BLaER1 (cell line): ENCODE data around the gene FCHSD2.

Experiments used
- H3K27ac ChIP-seq: shearing (Covaris generic); formaldehyde crosslinking; 2 replicates; pipeline ENCODE4 v1.8.1; 2022
- H3K27me3 ChIP-seq: shearing (Covaris generic); formaldehyde crosslinking; 2 replicates; pipeline ENCODE4 v1.8.1; 2022
- H3K36me3 ChIP-seq: shearing (Covaris generic); formaldehyde crosslinking; 2 replicates; pipeline ENCODE4 v1.8.1; 2022
- H3K4me1 ChIP-seq: shearing (Covaris generic); formaldehyde crosslinking; 2 replicates; pipeline ENCODE4 v1.8.1; 2022
- H3K4me2 ChIP-seq: shearing (Covaris generic); formaldehyde crosslinking; 2 replicates; pipeline ENCODE4 v1.8.1; 2022
- H3K4me3 ChIP-seq: shearing (Covaris generic); formaldehyde crosslinking; 2 replicates; pipeline ENCODE4 v1.8.1; 2022
- H3K9ac ChIP-seq: shearing (Covaris generic); formaldehyde crosslinking; 2 replicates; pipeline ENCODE4 v1.8.1; 2022
- H3K9me3 ChIP-seq: shearing (Covaris generic); formaldehyde crosslinking; 2 replicates; pipeline ENCODE4 v1.8.1; 2022
- H4K20me1 ChIP-seq: shearing (Covaris generic); formaldehyde crosslinking; 2 replicates; pipeline ENCODE4 v1.8.1; 2022
- Cebpa-rat ChIP-seq: shearing (Covaris generic); IDR thresholded peaks from 2 replicates; pipeline ENCODE4 v1.8.1; 2022

The FCHSD2 gene

DNA sequence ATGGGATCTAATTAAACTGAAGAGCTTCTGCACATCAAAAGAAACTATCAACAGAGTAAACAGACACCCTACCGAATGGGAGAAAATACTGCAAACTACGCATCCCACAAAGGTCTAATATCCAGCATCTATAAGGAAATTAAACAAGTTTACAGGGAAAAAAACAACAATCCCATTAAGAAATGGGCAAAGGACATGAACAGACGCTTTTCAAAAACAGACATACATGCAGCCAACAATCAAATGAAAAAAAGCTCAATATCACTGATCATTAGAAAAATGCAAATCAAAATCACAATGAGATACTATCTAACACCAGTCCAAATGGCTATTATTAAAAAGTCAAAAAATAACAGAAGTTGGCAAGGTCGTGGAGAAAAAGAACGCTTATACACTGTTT is 117.5 kb downstream of the FCHSD2 start:
- H3K9me3 ChIP-seq: peaks cover 74% of the 10 kb centered on the region
- H3K4me3 ChIP-seq: no peak overlapping the region
- no peaks in the 10 kb centered on the region for H3K4me1 ChIP-seq
- H3K4me2 ChIP-seq: no peak overlapping the region
- H3K27me3 ChIP-seq: no peaks in the 10 kb centered on the region
- TF ChIP-seq Cebpa-rat: no peak
- H4K20me1 ChIP-seq: peaks cover 20% of the 10 kb centered on the region; the same call in 1 of the 2 replicates
- H3K36me3 ChIP-seq: peaks cover 56% of the 10 kb centered on the region
- no peak overlapping the region for H3K9ac ChIP-seq
- no peak overlapping the region for H3K27ac ChIP-seq

DNA sequence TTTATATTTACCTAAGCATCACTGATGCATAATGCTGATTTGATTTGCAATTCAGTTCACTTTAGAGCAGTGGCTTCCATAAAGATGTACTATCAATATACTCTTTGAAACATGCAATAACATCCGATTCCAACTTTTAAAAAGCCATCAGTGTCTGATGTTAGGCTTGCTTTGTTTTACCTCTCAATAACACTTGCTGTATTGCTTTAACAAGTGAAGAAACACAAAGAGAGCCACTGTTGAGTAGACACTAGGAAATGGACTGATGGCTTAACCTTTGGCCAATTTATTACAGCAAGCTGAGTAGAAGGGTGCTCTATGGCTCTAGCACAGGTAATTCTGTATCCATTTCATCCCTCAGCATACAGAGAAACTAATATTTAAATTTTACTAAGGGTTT is 122.1 kb downstream of the FCHSD2 start:
- Histone ChIP-seq H4K20me1 (peaks cover 37% of the 10 kb centered on the region; the same call in 1 of the 2 replicates), H3K4me1 (no peaks in the 10 kb centered on the region), H3K27ac (no peak overlapping the region), H3K4me3 (no peak overlapping the region), H3K36me3 (peaks cover 20% of the 10 kb centered on the region), H3K27me3 (no peaks in the 10 kb centered on the region), H3K4me2 (no peak overlapping the region), H3K9me3 (peaks cover 29% of the 10 kb centered on the region), H3K9ac (no peak overlapping the region)
- no peak for TF ChIP-seq Cebpa-rat

DNA sequence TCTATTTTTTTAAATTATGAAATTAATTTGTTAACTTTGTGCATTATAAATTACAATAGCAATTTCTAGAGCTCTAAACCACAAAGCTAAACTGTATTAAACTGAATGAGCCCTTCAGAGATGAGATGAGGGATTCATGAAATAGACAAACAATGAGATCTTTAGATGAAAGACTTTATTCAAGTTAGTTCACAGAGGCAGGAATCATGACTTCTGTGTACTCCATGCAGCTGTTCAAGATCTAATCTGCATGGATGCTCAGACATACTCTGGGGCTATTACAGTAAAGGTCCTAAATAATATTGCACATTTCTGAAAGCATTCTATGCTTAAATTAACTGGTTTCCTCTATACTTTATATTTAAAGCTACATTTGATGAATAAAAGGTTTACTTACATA is 122.7 kb downstream of the FCHSD2 start:
- Histone ChIP-seq H4K20me1 (peaks cover 37% of the 10 kb centered on the region; the same call in 1 of the 2 replicates), H3K4me2 (no peak overlapping the region), H3K9ac (no peak overlapping the region), H3K4me1 (no peaks in the 10 kb centered on the region), H3K27ac (no peak overlapping the region), H3K27me3 (no peaks in the 10 kb centered on the region), H3K9me3 (peaks cover 24% of the 10 kb centered on the region), H3K36me3 (peaks cover 22% of the 10 kb centered on the region), H3K4me3 (no peak overlapping the region)
- TF ChIP-seq Cebpa-rat: no peak

DNA sequence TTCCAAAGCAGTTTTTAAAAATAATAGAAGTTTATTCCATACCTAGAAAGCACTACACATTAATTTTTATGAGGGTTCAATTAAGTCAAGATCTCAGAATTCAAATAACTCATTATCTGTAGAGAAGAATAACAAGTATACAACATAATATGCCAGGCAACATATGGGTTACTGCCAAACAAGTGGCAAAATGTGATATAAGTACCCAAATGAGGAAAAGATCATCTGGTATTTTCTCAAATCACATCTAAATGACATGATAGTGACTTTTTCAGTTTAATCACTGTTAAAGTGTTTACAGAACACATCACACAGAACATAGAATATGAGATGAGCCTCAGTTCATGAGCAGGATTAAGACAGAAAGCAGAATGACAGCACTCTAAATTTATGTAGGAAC is 123.3 kb downstream of the FCHSD2 start:
- Histone ChIP-seq H3K9me3 (peaks cover 18% of the 10 kb centered on the region), H3K27me3 (no peaks in the 10 kb centered on the region), H3K4me3 (no peak overlapping the region), H4K20me1 (peaks cover 37% of the 10 kb centered on the region; the same call in 1 of the 2 replicates), H3K27ac (no peak overlapping the region), H3K36me3 (peaks cover 22% of the 10 kb centered on the region), H3K9ac (no peak overlapping the region), H3K4me2 (no peak overlapping the region), H3K4me1 (no peaks in the 10 kb centered on the region)
- TF ChIP-seq Cebpa-rat: no peak

DNA sequence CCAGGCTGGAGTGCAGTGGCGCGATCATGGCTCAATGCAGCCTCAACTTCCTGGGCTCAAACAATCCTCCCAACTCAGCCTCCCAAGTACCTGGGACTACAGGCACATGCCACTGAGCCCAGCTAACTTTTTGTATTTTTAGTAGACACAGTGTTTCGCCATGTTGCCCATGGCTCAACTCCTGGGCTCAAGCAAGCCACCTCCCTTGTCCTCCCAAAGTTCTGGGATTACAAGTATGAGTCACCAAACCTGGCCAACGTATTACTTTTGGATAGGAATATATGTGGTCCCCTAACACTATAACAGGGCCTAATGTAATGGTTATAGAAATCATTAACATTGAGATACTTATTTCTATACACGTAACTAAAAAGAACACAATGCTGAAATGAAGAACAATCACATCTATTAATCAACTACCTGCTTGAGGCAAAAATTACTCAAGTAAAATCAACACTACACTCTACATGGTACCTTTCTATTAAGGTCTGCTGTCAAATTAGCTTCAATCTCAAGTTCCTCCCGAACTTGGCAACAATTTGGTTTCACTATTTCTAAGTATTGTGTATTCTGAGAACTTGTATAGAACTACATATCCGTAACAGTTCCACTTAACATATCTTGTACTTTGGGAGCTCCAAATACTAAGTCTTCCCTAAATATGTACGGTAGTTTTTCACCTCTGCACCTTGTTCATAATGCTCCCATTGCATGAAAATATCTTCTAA is 124.9 kb downstream of the FCHSD2 start:
- Histone ChIP-seq H4K20me1 (peaks cover 37% of the 10 kb centered on the region; the same call in 1 of the 2 replicates), H3K9me3 (peaks cover 11% of the 10 kb centered on the region), H3K4me2 (no peak overlapping the region), H3K4me1 (no peaks in the 10 kb centered on the region), H3K9ac (no peak overlapping the region), H3K4me3 (no peak overlapping the region), H3K27ac (no peak overlapping the region), H3K27me3 (no peaks in the 10 kb centered on the region), H3K36me3 (peaks cover 36% of the 10 kb centered on the region)
- no peak for TF ChIP-seq Cebpa-rat

DNA sequence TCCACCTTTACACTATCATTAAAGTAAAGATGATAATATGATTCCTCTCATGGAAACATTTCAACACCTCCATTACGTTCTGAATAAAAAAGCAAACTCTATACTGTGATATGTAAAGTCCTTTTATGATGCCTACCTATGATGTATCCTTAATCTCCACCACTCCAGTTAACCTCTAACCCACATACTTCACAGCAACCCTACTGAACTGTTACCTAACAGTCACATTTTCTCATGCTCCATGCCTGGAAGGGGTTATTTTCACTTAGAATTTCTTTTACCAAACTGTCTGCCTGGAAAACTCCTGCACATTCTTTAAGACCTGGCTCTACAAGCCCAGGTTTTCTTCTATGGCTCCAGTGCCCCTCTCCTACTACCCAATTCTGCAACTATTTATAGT is 129.1 kb downstream of the FCHSD2 start:
- Histone ChIP-seq H3K9me3 (peaks cover 32% of the 10 kb centered on the region), H3K27ac (no peak overlapping the region), H3K27me3 (no peaks in the 10 kb centered on the region), H4K20me1 (peaks cover 13% of the 10 kb centered on the region; the same call in 1 of the 2 replicates), H3K36me3 (peaks cover 69% of the 10 kb centered on the region), H3K4me1 (no peaks in the 10 kb centered on the region), H3K4me3 (no peak overlapping the region), H3K4me2 (no peak overlapping the region), H3K9ac (no peak overlapping the region)
- TF ChIP-seq Cebpa-rat: no peak

DNA sequence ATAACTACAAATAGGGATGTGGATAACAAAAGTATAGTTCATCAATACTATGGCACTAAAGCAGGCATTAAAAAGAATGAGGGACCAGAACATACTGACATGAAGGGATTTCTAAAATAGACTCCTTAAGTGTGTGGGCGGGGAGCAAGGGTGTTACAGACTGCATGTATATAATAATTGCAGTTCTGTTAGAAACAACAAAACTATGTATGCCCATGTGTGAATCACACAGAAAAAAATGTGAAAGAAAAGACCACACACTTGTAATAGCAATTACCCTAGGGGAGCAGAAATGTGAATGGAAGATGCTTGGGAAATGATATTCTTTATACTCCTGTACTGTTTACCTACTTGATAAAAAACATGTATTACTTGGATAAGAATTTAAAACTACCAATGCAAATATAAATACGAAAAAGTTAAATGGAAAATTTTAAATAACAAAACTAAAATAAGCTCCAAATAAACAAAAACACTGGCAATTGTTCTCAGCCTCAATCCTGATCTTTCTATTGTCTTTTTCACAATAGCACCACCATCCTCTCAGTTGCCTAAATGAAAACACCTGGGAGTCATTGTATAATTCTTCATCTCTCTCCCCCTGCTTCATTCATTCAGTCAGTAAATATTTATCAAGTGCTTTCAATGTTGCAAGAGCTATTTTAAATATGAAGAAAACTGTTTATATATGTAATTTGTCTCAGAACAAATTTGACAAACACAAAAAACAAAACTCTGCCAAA is 129.8 kb downstream of the FCHSD2 start:
- TF ChIP-seq Cebpa-rat: no peak
- Histone ChIP-seq H3K36me3 (peaks cover 76% of the 10 kb centered on the region), H3K27me3 (no peaks in the 10 kb centered on the region), H3K9ac (no peak overlapping the region), H4K20me1 (peaks cover 12% of the 10 kb centered on the region; the same call in 1 of the 2 replicates), H3K4me2 (no peak overlapping the region), H3K27ac (no peak overlapping the region), H3K9me3 (peaks cover 32% of the 10 kb centered on the region), H3K4me3 (no peak overlapping the region), H3K4me1 (no peaks in the 10 kb centered on the region)

DNA sequence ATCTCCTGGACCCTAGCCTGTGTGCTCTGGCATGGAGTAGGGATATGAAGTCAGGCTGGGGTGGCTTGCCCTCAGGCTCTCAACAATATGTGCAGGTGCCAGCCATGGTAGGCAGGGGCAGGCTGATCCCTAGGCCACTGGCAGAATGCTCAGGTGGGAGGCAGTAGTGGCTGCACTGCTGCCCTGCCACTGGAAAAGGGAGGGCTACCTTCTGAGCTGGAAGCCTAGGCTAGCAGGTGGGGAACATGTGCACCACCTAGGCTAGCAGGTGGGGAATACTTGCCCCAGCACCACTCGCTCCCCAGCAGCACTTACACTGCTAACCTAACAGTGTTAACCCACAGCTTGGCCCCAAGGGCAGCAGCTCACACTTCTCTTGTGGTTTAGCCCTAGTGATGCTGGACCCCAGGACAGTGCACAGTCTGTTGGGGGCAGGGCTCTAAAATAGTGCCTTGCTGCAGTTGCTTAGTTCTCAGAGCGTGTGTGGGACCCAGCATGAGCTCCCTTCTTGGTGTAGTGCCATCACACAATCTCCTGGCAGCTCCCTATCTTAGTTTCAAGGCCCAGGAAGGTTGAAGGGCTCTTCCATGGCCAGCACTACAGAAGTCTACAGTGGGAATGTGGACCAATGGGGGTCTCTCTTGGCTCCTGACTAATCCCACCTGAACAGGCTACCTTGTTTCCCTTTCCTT is 130.8 kb downstream of the FCHSD2 start:
- no peaks in the 10 kb centered on the region for H3K27me3 ChIP-seq
- no peak overlapping the region for H3K4me2 ChIP-seq
- H3K36me3 ChIP-seq: peaks cover 83% of the 10 kb centered on the region

DNA sequence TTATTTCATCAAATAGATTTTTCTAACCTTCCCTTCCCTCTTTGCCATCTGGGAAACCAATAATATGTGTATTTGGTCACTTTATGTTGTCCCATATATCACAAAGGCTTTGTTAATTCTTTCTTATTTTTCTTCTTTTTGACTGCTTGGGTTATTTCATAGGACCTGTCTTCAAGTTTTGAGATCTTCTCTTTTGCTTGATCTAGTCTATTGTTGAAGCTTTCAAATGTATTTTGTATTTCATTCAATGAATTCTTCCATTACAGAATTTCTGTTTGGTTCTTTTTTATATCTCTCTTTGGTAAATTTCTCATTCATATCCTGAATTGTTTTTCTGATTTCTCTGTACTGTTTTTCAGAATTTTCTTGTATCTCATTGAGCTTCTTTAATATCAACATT is 132.1 kb downstream of the FCHSD2 start:
- peaks cover 87% of the 10 kb centered on the region for H3K36me3 ChIP-seq
- H4K20me1 ChIP-seq: no peaks in the 10 kb centered on the region
- H3K27me3 ChIP-seq: no peaks in the 10 kb centered on the region

More for the DNA sequence above, 130.8 kb downstream of the FCHSD2 start:
- H3K4me3 ChIP-seq: peak overlapping the region; percentile 30; the same call in 1 of the 2 replicates
- TF ChIP-seq Cebpa-rat: no peak
- no peak overlapping the region for H3K9ac ChIP-seq
- no peaks in the 10 kb centered on the region for H3K4me1 ChIP-seq
- H3K27ac ChIP-seq: no peak overlapping the region
- H3K9me3 ChIP-seq: peaks cover 32% of the 10 kb centered on the region
- H4K20me1 ChIP-seq: peaks cover 5% of the 10 kb centered on the region; the same call in 1 of the 2 replicates

More for the DNA sequence above, 132.1 kb downstream of the FCHSD2 start:
- no peaks in the 10 kb centered on the region for H3K4me1 ChIP-seq
- H3K9ac ChIP-seq: no peak overlapping the region
- TF ChIP-seq Cebpa-rat: no peak
- no peak overlapping the region for H3K4me2 ChIP-seq
- peaks cover 32% of the 10 kb centered on the region for H3K9me3 ChIP-seq
- H3K27ac ChIP-seq: no peak overlapping the region
- no peak overlapping the region for H3K4me3 ChIP-seq
